Measurements from ENCODE around the gene COL24A1.

- no peak for TF ChIP-seq CTCF (IDR thresholded peaks at IDR 0.05; ENCODE audit: control extremely low read depth in 1 of 3, insufficient read depth in 1 of 3, low read depth in 1 of 3, low read length in 3 of 3)
- TF ChIP-seq ZNF274 (IDR thresholded peaks at IDR 0.05; ENCODE audit: borderline replicate concordance, extremely low read depth, low read length), result no peak
- TF ChIP-seq RBBP5 (IDR thresholded peaks at IDR 0.05; ENCODE audit: borderline replicate concordance, low read depth, low read length), result no peak
- no peak for TF ChIP-seq POLR2A (IDR thresholded peaks at IDR 0.05; ENCODE audit: control extremely low read depth in 1 of 2, low read depth in 2 of 2, low read length in 2 of 2)
- TF ChIP-seq POLR2AphosphoS5 (IDR thresholded peaks at IDR 0.05; ENCODE audit: low read depth, low read length), result no peak
- no peak for TF ChIP-seq TAF1 (IDR thresholded peaks at IDR 0.05; ENCODE audit: low read depth, low read length)
- TF ChIP-seq TEAD4 (IDR thresholded peaks at IDR 0.05; ENCODE audit: low read depth, low read length), result no peak
Observed at GRCh38 chr1:86064899-86065298, 91.7 kb downstream of the COL24A1 start.

All from H1 (cell line).